K562 (cell line): ENCODE measurements around the gene U2SURP. TPM values are rescaled to one million over a fixed set of nuclear protein-coding genes. Genes with fewer than 3 reads are reported as not detected.
A peak's percentile ranks its signal among the peaks of the same experiment; 100 is the strongest.

Experiments
- ARHGAP35 ChIP-seq: fragments of 450-650 bp; IDR thresholded peaks from 2 replicates; pipeline ENCODE4 v1.6.1; 2018; ENCODE audit not compliant: partially characterized antibody
- ARNT ChIP-seq, 2 experiments: fragments of 450-650 bp; IDR thresholded peaks; 2 replicates each; pipeline ENCODE4 v1.6.1; 2016; ENCODE audit warnings: mild to moderate bottlenecking in 1 of 2
- BHLHE40 ChIP-seq: IDR thresholded peaks from 2 replicates; pipeline ENCODE4 v1.6.1; 2011; ENCODE audit warnings: low read length, improper control_type of control experiment
- ELF4 ChIP-seq: fragments of 450-650 bp; formaldehyde crosslinking; IDR thresholded peaks from 2 replicates; pipeline ENCODE4 v1.4.0; 2022; ENCODE audit warnings: missing genetic modification characterization
- MAFK ChIP-seq: IDR thresholded peaks from 2 replicates; pipeline ENCODE4 v1.6.1; 2011; ENCODE audit warnings: low read length, improper control_type of control experiment
- NFE2L1 ChIP-seq: fragments of 450-650 bp; IDR thresholded peaks from 2 replicates; pipeline ENCODE4 v1.6.1; 2016; ENCODE audit warnings: missing genetic modification characterization, low read depth, mild to moderate bottlenecking, missing compliant biosample characterization, moderate library complexity, borderline replicate concordance
- RBFOX2 ChIP-seq: fragments of 200-400 bp; formaldehyde crosslinking; IDR thresholded peaks from 2 replicates; pipeline ENCODE4 v1.6.1; 2017; ENCODE audit warnings: low read depth, mild to moderate bottlenecking, low read length, moderate library complexity
- RBM17 ChIP-seq: fragments of 200-400 bp; formaldehyde crosslinking; IDR thresholded peaks from 2 replicates; pipeline ENCODE4 v1.6.1; 2017; ENCODE audit warnings: low read depth, mild to moderate bottlenecking, low read length, borderline replicate concordance
- RBM34 ChIP-seq: fragments of 200-400 bp; formaldehyde crosslinking; IDR thresholded peaks from 2 replicates; pipeline ENCODE4 v1.6.1; 2018; ENCODE audit warnings: low read length, borderline replicate concordance; ENCODE audit not compliant: insufficient read depth
- RBM39 ChIP-seq: fragments of 200-400 bp; formaldehyde crosslinking; optimal IDR thresholded peaks from 2 replicates; pipeline ENCODE3; 2018; ENCODE audit warnings: low read depth, low read length
- SMAD3 ChIP-seq: fragments of 450-650 bp; formaldehyde crosslinking; conservative IDR thresholded peaks from 2 replicates; pipeline ENCODE4 v1.4.0; 2020; ENCODE audit warnings: mild to moderate bottlenecking
- VEZF1 ChIP-seq: fragments of 200-800 bp; sonication (Bioruptor generic); IDR thresholded peaks from 2 replicates; pipeline ENCODE4 v1.6.1; 2017; ENCODE audit warnings: missing genetic modification characterization, missing compliant biosample characterization
- ZBTB40 ChIP-seq, 2 experiments: fragments of 450-650 bp in 1 of 2; sonication (generic) in 1 of 2; formaldehyde crosslinking in 1 of 2; IDR thresholded peaks; 2 replicates each; pipeline versions ENCODE4 v1.7.1 to v1.9.0; 2016 to 2022; ENCODE audit warnings: inconsistent platforms in 1 of 2, mild to moderate bottlenecking in 1 of 2, missing genetic modification reagents in 1 of 2
- ZBTB8A ChIP-seq: fragments of 450-650 bp; IDR thresholded peaks from 2 replicates; pipeline ENCODE4 v1.6.1; 2018; ENCODE audit warnings: mild to moderate bottlenecking, moderate library complexity; ENCODE audit not compliant: partially characterized antibody
- polyA plus RNA-seq, 8 experiments: library from polyadenylated mRNA; depleted of rRNA in 4 of 8; stranded (reverse) in 5 of 8; unstranded in 3 of 8; fragments of >200 nt; fragmentation: Nextera tagmentation in 2 of 8; fragmentation: Illumina TruSeq in 1 of 8; extraction: Ambion mirVana in 2 of 8; extraction: Trizol in 1 of 8; gene quantifications; 2 replicates each; pipeline versions ENCODE4 v1.2.1 to v1.2.3, GENCODE V29; 2011 to 2014; ENCODE audit warnings: inconsistent platforms in 1 of 8, missing spikeins in 1 of 8
- total RNA-seq, 7 experiments: library from RNA; depleted of rRNA in 6 of 7; stranded (reverse); fragments of >200 nt in 6 of 7; fragmentation: Illumina TruSeq in 2 of 7; extraction: Trizol in 2 of 7; gene quantifications; 2 replicates each; pipeline versions ENCODE4 v1.2.1 to v1.2.3, GENCODE V29; 2011 to 2021; ENCODE audit warnings: low replicate concordance in 1 of 7
- TF ChIP-seq, protein P1 (sequence below): sonication (generic); formaldehyde crosslinking; IDR thresholded peaks from 2 replicates; pipeline ENCODE4 v1.9.0; 2022; ENCODE audit warnings: mild to moderate bottlenecking, missing genetic modification reagents
- TF ChIP-seq, protein P2 (sequence below): fragments of 250-450 bp; sonication (Bioruptor Pico); IDR thresholded peaks from 2 replicates; pipeline ENCODE4 v1.8.0; 2022; ENCODE audit warnings: moderate library complexity, mild to moderate bottlenecking, inconsistent platforms

Gene U2SURP
- total and polyA plus RNA-seq, 9 of the 15 experiments (the other 6 are each of a cell fraction or from before 2014, with no cell fraction given) = 128 to 322 (median 191) TPM

DNA sequence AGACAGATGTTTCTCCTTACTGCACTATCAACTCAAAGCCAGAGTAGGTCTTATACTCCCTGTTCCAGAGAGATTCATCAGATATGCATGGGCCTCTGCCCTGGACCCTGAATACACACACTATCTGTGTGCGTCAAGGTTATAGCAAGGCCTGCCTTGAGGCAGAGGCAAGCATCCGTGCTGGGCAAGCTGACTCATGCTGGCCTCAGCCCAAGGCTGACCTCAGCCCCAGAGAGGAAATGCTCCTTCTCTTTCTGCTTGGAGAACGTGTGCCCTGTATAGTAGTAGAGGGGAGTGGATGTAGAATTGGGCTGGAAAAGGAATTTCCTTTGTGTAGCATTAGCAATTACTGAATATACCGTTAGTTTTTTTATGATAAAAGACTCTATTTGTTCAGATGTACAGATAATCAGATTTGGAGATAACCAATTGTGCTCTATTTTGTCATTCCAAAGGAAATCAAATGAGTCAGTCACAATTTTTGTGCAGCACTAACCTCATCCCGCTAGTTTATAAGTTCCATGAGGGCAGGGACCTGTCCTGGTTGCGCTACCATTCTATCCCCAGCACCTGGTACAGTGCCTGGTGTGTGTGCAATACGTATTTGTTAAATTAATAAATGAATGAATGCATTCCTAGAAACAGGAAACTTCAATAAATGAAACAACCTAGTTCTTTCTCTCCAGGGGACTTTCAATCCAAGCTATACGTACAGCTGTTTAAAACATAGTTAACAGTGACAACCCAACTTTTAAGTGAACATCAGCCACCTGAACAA, 24.6 kb upstream of the U2SURP start (continued):
- TF ChIP-seq ZBTB40 (IDR thresholded peaks at IDR 0.05) (no peak), ZBTB40 (CRISPR knock-in tag; IDR thresholded peaks at IDR 0.05) (no peak), NFE2L1 (tag) (no peak), SMAD3 (CRISPR knock-in tag) (0 out of 2 replicates have a peak, but pooled peaks have one; percentile 50), VEZF1 (peak; percentile 51), RBFOX2 (no peak), ELF4 (peak; percentile 52; the same call in 1 of the 2 replicates), ARNT (IDR thresholded peaks at IDR 0.05) (peak; percentile 75 to 83; a peak in 2 of 4 replicates), MAFK (peak; percentile 88), ARHGAP35 (no peak), RBM39 (no peak), RBM17 (no peak), RBM34 (no peak), ZBTB8A (no peak), BHLHE40 (peak; percentile 70)
- TF ChIP-seq, protein P1, sequence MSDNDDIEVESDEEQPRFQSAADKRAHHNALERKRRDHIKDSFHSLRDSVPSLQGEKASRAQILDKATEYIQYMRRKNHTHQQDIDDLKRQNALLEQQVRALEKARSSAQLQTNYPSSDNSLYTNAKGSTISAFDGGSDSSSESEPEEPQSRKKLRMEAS (CRISPR knock-in tag) = peak; percentile 67
- TF ChIP-seq, protein P2, sequence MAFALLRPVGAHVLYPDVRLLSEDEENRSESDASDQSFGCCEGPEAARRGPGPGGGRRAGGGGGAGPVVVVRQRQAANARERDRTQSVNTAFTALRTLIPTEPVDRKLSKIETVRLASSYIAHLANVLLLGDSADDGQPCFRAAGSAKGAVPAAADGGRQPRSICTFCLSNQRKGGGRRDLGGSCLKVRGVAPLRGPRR (CRISPR knock-in tag) = no peak
